Stimulated activated CD8-positive, alpha-beta memory T cell treated with anti-CD3 and anti-CD28 coated beads, Interleukin-4, amount 100 ng/mL, for 24 hours (primary cell): Measurements from ENCODE around the gene PACS2.
"Not testable (repeated sequence)": the region's sequence is repeated elsewhere in the genome, so short reads cannot be mapped to it uniquely, and the experiment has no call there.

ENCODE experiments used
- DNase-seq: peaks from one replicate; pipeline ENCODE4 v3.0.0-alpha.2; 2020; ENCODE audit warnings: low read depth

The PACS2 gene

DNA sequence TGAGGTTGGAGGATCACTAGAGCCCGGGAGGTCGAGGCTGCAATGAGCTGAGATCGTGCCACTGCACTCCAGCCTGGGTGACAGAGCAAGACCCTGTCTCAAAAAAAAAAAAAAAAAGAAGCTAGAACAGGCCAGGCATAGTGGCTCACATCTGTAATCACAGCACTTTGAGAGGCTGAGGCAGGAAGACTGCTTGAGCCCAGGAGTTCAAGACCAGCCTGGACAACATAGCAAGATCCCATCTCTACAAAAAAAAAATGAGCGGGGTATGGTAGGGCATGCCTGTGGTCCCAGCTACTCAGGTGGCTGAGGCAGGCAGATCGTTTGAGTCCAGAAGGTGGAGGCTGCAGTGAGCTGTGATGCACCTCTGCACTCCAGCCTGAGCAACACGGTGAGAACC, 25.6 kb upstream of the PACS2 start:
- not testable (repeated sequence) for DNase-seq

- no peak for DNase-seq
Measured at GRCh38 chr14:105290621-105291346, 23.8 kb upstream of the PACS2 start.

DNA sequence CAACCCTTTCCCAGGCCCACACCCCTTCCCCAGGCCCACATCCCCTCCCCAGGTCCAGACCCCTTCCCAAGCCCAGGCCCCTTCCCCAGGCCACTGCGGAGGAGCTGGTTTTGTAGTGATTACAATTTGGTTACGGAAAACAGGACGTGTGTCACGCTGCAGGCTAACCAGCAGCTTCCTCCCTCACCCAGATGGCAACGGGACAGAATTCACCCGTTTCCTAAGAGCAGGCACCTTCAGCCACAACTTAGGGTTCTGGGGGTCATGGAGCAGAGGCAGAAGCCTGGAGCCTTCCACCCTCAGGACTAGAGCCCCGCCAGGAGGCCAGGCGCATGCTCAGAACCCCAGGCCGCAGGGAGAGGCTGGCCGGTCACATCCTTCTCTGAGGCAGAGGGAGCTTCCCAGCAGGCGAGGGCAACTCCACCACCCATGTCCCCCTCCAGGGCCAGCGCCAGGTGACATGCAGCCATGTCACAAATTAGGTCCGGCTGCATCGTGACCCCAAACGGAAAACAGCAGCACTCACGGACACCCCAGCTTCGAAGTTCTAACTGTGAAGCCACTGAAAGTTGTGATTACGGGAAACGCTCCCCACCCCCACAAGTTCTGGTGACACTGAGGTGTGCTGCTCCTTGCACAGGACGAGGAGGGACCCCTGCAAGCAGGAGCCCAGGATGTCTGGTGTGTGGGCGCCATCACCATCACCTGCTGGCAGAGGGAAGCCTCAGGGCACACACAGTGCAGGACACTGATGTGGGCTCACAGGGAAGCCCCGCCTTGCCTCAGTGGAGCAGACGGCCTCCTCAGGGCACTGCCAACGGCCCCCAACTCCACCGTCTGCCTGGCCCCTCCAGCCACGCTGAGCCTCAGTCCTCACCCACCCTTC, 21.5 kb upstream of the PACS2 start:
- peak; percentile 38 for DNase-seq

GRCh38 chr14:105294142-105294597, 20.4 kb upstream of the PACS2 start:
- DNase-seq: peak; percentile 30

DNA sequence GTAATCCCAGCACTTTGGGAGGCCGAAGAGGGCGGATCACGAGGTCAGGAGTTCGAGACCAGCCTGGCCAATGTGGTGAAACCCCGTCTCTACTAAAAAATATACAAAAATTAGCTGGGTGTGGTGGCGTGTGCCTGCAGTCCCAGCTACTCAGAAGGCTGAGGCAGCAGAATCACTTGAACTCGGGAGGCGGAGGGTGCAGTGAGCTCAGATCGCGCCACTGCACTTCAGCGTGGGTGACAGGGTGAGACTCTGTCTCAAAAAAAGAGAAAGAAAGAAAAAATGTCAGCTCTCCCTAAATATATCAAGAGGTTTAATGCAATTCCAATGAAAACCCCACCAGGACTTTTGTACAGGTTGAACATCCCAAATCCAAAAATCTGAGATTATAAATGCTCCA, 17.2 kb upstream of the PACS2 start:
- DNase-seq: not testable (repeated sequence)

DNA sequence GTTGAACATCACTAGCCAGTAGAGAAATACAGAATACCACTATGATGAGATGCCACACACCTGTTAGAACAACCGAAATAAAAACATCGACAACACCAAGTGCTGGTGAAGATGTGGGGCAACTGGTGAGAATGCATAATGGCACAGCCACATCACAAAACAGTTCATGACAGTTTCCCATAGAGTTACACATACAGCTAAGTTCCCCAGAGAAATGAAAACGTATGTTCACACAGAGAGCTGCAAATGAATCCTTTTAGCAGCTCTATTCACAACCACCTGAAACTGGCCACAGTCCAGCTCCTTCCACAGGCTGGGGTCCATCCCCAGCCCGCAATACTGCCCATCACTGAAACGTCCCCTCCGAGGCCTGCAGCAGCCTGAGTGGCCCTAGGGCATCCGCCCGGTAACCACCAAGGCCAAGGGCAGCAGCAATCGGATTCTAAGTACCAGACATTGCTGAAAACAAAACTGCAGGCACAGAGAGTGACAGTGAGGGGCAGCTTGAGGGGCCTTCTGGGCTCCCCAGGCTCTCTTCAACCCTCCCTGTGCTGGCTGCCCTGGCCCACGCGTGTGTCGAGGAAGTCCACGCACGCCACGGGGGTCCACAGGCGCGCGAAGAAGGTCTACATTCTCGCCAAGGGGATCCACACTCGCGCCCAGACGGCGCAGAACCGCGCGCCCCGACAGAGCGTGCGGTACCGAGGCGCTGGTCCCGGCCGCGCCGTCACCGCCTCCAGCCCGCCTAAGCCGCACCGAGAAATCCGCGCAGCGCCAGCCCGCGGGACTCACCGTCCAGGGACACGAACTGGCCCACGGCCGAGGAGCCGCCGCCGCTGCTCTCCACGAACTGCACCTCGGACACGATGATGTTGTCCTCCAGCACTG, 14.7 kb upstream of the PACS2 start:
- peak; percentile 25 for DNase-seq

- DNase-seq: peak; percentile 96
Measured at GRCh38 chr14:105300542-105301102, 13.9 kb upstream of the PACS2 start, which contains the start of gene BRF1. Gene BRF1, minus strand, starts transcription at chr14:105301001. Its CDS starts 372 bp downstream, at chr14:105300629.

- DNase-seq: peak; percentile 100
Measured at GRCh38 chr14:105301103-105301914, 13.2 kb upstream of the PACS2 start.

GRCh38 chr14:105301915-105302249, 12.7 kb upstream of the PACS2 start:
- not testable (repeated sequence) for DNase-seq

DNA sequence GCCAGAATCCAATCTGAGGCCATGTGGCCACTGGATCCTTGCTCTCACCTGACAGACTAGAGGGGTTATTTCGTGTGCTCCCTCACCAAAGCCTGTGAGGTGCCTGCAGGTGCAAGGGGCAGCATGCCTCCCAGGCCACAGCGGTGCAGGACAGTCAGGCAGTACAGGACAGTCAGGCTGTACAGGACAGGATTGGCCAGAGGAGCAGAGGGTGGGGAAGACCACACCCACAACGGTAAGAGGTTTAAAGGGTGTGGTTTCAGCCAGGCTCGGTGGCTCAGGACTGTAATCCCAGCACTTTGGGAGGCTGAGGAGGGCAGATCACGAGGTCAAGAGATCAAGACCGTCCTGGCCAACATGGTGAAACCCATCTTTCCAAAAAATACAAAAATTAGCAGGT, 10.6 kb upstream of the PACS2 start:
- no peak for DNase-seq

DNA sequence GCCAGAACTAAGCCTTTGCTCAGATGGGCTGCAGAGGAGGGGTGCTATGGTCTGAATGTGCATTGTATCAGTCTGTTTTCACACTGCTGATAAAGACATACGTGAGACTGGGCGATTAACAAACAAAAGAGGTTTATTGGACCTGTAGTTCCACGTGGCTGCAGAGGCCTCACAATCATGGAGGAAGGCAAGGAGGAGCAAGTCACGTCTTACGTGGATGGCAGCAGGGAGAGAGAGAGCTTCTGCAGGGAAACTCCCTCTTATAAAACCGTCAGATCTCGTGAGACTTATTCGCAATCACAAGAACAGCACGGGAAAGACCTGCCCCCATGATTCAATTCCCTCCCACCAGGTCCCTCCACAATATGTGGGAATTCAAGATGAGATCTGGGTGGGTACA, 10.0 kb upstream of the PACS2 start:
- DNase-seq: no peak

GRCh38 chr14:105305345-105305744, 9.2 kb upstream of the PACS2 start:
- DNase-seq: no peak

DNA sequence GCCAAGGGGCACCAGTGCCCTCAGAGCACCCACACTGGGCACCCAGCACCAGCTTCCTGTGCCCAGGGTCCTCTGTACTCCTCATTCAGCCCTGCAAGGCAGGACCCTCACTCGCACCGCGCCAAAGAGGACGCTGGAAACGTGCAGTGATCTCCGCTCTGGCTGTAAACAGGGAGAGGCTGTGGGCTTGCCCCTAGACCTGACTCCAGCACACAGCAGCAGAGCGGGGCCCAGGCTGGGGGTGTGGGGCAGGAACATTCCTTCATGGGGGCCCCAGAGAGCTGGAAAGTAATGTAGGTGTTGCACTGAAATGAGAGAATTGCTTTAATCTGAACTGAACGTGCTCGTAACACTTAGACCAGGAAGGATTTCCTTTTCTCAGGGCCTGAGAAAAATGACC, 8.8 kb upstream of the PACS2 start:
- no peak for DNase-seq

GRCh38 chr14:105307052-105307727, 7.4 kb upstream of the PACS2 start:
- DNase-seq: no peak

- no peak for DNase-seq
Measured at GRCh38 chr14:105309371-105309770, 5.2 kb upstream of the PACS2 start.

- no peak for DNase-seq
Measured at GRCh38 chr14:105311838-105312237, 2.7 kb upstream of the PACS2 start.

- no peak for DNase-seq
Measured at GRCh38 chr14:105312973-105313372, 1.6 kb upstream of the PACS2 start.

GRCh38 chr14:105313381-105314286, 914 bp upstream of the PACS2 start:
- DNase-seq: no peak

GRCh38 chr14:105315211-105315721, 718 bp downstream of the PACS2 start:
- DNase-seq: no peak
